ENCODE measurements around the gene CCNK.

CCNK gene

DNA sequence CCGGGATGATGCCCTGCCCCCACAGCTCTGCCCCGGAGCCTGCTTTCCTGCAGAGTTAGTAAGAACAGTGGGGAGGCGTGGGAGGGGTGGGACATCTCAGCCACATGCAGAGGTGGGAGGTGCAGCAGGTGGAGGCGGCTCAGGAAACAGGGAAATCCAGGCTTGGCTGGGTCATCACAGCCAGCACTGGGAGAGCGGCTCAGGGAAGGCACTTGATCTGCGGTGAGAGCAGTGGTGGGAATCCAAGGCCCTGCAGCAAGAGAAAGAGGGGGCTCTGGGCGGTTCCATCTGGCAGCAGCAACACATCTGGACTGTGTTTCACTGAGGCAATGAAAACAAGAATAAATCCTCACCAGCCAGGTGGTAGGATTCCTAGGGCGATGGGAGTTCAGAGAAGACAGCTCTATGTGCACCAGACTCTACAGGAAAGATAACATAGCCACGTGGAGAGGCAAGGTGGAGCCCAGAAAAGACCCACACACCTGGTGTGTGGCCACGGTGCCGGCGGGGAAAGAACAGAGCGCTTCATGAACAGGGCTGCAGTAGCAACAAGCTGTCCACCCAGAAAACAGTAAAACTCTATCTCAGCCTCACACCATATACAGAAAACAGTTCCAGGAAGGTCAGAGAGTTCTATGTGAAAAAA is 65.1 kb downstream of the CCNK start:
- no peak for DNase-seq

DNA sequence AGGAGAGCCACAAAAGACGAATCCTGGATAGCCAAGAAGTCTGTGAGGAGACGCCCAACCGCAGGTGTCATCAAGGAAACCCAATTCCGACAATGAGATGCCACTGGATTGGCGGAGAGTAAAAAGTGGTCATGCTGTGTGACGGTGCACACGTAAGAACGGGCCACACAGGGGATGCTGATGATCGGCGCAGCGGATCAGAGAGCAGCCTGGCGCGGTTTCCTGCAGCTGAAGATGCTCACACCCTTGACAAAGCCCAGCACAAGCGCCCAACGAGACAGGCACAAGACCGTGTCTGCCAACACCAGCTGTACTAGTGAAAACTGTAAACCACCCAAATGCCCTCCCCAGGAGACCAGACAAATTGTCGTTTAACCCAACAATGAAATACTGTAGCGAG is 67.0 kb downstream of the CCNK start:
- no peak for DNase-seq
- TF ChIP-seq POLR2A (IDR thresholded peaks at IDR 0.05; ENCODE audit: low read length): no peak
- no peak for TF ChIP-seq GATA1 (IDR thresholded peaks at IDR 0.05; ENCODE audit: low read depth, low read length)

More for the DNA sequence above, 65.1 kb downstream of the CCNK start:
- no peak for TF ChIP-seq POLR2A (IDR thresholded peaks at IDR 0.05; ENCODE audit: low read length)

DNA sequence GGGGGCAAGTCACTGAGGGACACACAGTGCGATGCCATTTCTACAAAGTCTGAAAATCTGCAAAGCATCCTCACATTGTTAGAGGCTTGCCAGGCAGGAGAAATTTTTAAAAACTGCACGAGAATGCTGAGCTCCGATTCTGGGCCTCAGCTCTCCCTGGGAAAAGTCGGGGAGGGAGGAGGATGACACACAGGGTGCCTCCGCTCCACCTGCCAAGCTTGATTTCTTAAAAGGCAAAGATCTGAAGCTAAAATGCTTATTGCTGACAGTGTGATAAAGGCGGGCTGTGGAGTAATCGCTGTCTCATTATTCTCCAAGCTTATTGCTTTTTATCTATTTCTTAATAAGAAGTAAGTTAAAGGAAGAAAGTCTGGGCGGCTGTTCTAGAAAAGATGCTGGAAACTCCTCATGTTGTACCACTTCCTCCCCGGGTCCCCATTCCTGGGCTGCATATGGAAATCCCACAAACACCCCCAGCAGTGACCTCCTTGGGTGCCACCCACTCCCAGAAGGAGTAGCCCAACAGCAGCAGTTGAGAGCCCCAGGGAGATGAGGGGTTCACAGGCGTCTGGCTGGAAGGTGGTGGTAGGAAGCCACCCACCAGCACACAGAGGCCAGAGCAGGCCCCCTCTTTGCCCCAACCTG is 67.8 kb downstream of the CCNK start:
- no peak for TF ChIP-seq GATA1 (IDR thresholded peaks at IDR 0.05; ENCODE audit: low read depth, low read length)
- TF ChIP-seq POLR2A (IDR thresholded peaks at IDR 0.05; ENCODE audit: low read length): no peak
- no peak for DNase-seq

DNA sequence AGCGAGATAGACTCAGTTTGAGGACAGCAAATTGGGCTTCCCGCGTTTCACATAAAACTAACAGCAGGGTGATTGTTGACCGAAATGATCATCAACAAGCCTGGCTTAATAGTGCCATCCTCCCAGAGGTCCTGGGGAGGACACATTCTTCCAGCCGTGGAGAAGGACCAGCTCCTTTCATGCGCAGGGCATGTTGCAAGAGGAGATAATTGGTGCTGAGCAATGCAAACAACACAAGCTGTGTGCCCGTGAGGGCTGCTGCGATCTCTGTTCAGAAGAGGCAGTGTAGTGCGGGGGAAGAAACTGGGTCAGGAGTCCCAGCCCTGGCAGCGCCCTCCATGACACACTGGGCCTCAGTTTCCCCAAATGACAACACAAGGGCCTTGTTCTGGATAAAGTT is 68.5 kb downstream of the CCNK start:
- no peak for TF ChIP-seq POLR2A (IDR thresholded peaks at IDR 0.05; ENCODE audit: low read length)
- TF ChIP-seq GATA1 (IDR thresholded peaks at IDR 0.05; ENCODE audit: low read depth, low read length): no peak
- no peak for DNase-seq

DNA sequence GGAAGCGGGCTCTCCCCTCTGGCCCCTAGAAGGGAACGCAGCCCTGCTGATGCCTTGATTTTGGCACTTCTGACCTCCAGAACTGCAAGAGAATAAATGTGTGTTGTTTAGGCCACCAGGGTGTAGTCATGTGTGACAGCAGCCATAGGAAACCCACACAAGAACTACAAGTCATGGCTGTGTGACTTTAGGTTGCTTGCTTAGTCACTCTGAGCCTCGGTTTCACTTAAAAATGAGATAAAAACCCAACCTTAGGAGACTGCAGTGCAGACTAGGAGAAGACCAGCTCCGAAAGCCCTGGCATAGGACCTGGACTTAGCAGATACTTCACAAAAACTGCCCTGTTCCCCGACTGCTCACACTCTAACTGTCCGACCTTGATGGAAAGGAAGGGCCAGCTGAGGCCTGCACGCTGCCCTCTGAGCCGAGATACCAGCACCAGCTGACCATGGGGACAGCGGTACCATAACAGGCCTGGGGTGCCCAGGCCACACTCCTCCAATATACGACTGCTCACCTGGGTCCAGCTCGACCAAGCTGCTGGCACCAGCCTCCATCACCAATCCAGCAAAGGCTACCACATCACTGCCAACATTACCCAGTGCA is 69.3 kb downstream of the CCNK start:
- TF ChIP-seq GATA1 (IDR thresholded peaks at IDR 0.05; ENCODE audit: low read depth, low read length): no peak
- no peak for DNase-seq

DNA sequence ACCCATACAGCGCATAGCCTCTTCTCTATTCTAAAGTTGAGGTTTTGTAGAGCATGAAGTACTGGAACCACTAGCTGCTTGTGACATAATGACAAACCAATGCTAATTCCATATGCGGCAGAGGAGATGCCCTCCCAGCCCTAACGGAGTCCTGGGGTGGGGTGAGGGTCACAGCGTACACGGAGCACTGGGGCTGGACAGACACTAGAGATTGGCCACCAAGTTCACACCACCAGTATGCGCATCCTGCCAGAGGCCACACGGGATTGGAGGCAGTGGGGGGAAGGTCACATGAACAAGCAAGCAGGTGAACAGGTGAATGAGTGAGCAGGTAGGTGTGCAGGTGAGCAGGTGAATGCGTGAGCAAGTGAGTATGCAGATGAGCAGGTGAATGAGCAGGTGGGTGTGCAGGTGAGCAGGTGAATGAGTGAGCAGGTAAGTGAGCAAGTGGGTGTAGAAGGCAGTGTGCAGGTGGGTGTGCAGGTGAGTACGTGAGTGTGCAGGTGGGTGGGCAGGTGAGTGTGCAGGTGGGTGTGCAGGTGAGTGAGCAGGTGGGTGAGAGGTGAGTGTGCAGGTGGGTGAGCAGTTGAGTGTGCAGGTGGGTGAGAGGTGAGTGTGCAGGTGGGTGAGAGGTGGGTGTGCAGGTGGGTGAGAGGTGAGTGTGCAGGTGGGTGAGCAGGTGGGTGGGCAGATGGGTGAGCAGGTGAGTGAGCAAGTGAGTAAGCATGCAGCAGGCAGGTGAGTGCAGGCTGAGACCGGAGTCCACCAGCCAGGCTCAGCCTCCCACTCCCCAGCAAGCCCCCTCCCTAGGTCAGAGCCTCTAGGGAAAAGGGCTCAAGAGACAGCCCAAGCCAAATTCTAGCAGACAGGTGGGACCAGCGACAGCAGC is 70.1 kb downstream of the CCNK start:
- DNase-seq: no peak
- no peak for TF ChIP-seq GATA1 (IDR thresholded peaks at IDR 0.05; ENCODE audit: low read depth, low read length)
- TF ChIP-seq POLR2A (IDR thresholded peaks at IDR 0.05; ENCODE audit: low read length): no peak

DNA sequence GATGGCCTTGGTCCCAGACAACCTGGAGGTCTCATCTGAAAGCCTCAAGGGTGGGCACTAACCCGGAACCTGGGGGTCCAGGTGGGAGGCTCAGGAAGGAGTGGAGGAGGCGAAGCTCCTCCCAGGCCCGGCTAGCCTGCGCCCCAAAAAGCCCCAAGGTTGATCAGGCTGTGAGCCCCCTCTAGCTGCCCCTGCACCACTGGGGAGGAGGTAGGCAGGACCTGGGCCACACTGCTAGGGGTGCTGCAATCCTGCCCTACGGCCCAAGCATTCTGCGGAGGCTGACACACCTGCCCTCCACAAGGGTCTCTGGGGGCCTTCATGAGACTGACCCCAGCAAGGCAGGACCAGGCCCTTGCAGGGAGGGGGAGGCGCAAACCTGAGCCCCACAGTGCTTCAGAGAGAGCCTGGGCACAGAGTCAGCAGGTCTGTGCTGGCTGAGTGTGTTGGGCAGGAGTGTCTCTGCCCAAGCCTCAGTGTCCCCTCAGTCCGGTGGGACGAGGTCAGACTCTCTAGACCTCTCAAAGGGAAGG is 70.9 kb downstream of the CCNK start:
- TF ChIP-seq POLR2A (IDR thresholded peaks at IDR 0.05; ENCODE audit: low read length) (no peak), GATA1 (IDR thresholded peaks at IDR 0.05; ENCODE audit: low read depth, low read length) (no peak)
- no peak for DNase-seq

DNA sequence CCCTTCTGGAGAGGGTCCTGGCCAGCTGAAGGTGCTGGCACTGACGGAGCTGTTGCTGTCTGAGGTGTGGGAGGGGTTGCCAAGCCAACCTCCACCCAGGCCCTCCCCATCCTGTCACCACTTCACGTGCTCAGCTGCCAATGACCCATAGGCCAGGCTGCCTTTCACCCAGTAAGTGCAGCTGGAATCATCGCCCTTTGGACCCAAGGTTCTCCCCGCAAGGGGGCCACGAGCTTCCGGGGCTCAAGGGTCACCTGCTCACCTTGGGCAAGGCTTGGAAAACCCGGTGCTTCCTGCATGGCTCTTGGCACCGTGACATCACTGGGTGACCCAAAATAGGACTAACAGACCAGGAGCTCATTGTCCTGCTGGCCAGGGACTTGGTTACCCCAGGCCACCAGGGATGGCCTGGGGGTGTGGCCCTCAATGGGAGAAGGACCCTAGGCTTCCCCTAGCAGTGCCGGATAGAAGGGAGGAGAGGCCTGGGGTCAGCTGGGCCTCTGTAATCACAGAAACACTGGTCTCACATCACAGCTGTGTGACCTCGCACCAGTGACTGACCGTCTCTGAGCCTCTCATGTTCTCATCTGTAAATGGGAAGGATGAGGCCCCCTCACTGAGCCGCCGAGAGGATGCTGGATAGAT is 71.5 kb downstream of the CCNK start:
- DNase-seq: no peak
- TF ChIP-seq POLR2A (IDR thresholded peaks at IDR 0.05; ENCODE audit: low read length) (no peak), GATA1 (IDR thresholded peaks at IDR 0.05; ENCODE audit: low read depth, low read length) (no peak)

DNA sequence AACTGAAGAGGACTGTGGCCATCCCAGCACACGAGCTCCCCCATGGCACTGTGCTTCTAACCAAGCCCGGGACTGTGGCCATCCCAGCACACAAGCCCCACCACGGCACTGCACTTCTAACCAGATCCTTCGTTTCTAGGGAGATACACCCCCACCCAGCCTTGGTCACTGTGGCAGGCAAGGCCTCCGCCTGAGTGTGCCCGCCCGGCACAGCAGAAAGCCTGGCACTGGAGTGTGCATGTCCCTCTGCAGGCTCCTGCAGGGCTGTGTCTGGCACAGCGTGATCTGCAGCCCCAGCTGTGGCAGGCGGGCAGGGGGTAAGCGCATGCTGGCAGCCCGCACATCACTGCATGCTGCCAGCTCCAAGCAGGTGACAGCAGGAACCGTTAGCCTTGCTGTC is 73.0 kb downstream of the CCNK start:
- TF ChIP-seq POLR2A (IDR thresholded peaks at IDR 0.05; ENCODE audit: low read length) (no peak), GATA1 (IDR thresholded peaks at IDR 0.05; ENCODE audit: low read depth, low read length) (no peak)
- no peak for DNase-seq

DNA sequence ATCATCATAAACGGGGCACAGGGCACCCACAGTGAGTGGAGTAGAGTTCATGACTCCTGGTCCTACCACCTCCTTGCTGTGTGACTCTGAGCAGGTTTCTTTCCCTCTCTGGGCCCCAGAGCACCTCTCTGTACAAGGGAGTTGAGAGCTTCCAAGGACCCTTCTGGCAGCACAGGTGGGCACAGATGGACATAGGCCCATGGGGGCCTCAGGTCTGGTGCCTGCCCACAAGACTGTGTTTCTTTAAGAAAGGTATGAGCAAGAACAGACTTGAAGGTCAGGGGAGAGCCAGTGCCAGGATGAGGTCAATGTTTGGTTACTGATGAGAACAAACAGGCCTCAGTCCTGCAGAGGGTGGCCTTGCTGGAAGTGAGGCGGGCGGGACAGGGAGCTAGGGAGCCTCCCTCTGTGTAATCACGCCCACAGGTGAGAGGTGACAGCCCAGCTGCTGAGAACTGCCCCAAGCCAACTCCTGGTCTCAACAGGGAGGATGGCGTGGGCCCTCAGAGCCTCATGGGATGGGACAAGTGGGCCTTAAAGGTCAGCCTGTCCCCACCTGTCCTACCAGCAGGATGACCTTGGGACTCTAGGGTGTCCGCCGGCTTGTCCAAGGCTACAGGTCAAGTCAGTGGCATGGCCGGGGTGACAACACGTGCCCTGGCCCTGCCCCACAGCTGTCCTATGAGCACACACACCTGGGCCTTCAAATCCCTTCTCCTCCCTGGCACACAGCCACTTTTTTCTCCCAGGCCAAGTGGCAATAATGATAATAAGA is 73.7 kb downstream of the CCNK start:
- TF ChIP-seq POLR2A (IDR thresholded peaks at IDR 0.05; ENCODE audit: low read length): no peak
- TF ChIP-seq GATA1 (IDR thresholded peaks at IDR 0.05; ENCODE audit: low read depth, low read length): no peak
- DNase-seq: no peak

DNA sequence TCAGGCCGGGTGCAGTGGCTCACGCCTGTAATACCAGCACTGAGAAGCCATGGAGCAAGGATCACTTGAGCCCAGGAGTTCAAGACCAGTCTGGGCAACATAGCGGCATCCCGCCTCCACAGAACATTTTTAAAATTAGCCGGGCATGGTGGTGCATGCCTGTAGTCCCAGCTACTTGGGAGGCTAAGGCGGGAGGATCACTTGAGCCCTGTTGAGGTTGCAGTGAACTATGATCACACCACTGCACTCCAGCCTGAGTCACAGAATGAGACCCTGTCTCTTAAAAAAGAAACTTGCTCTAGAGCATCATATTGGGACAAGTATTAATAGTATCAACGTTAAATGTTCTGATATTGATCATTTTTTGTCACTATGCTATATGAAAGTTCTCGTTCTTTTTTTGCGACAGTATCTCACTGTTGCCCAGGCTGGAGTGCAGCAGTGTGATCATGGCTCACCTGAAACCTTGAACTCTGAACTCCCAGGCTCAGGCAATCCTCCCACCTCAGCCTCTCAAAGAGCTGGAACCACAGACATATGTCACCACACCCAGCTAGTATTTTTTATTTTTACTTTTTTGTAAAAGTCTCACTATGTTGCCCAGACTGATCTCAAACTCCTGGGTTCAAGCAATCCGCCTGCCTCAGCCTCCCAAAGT is 75.1 kb downstream of the CCNK start:
- DNase-seq: no peak
- TF ChIP-seq POLR2A (IDR thresholded peaks at IDR 0.05; ENCODE audit: low read length): no peak
- no peak for TF ChIP-seq GATA1 (IDR thresholded peaks at IDR 0.05; ENCODE audit: low read depth, low read length)

DNA sequence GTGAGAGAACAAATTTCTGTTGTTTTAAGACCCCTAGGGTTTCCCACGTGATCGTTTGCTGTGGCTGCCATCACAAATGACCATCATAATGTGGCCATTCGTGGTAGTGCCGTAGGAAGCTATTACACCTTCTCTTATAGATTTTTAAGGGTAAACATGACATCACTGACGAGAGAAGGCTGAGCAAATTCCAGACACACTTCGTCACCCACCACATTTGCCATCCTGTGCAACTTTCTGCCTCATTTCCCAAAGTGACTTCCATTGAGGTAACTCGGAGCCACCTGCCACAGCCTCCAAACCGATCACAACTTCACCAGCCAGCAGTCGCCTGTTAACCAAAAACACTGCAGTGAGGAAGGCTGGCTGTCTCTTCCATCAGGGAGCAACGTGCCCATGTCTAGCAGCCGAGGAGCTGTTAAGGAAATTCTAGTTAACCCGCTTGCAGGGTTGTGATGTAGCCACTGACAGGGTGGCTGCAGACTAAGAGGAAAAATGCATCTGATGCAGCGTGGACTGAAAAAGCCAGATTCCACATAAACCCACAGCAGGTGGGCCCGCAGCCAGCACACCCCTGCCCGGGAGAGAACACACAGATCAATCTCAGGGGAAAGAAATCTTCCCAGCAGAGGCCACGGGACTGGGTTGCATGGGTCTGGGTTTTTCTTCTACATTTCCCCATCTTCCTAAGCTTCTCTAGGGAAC is 78.2 kb downstream of the CCNK start:
- TF ChIP-seq POLR2A (IDR thresholded peaks at IDR 0.05; ENCODE audit: low read length) (no peak), GATA1 (IDR thresholded peaks at IDR 0.05; ENCODE audit: low read depth, low read length) (no peak)
- no peak for DNase-seq
